HepG2 (cell line): ENCODE results near the gene RAPGEF2. TPM values are rescaled to one million over a fixed set of nuclear protein-coding genes. Genes with fewer than 3 reads are reported as not detected.

Experiments
- ATAC-seq: fragments of 200-7000 bp; cut with Tn5 transposase; 3 replicates; pipeline ENCODE4 v1.9.1; 2020; ENCODE audit warnings: mild to moderate bottlenecking, moderate library complexity
- BruUV-seq: library from RNA; stranded (reverse); fragments of 400-500 nt; replicated peaks from 2 replicates; lab custom pipeline; 2021; lab: Mats Ljungman, UMichigan
- CTCF ChIA-PET: fragments of 300-600 bp; formaldehyde crosslinking; extraction: SDS; loops from one replicate; lab custom pipeline; 2021; ENCODE audit warnings: low total read pairs, inconsistent platforms, low intra/inter-chr PET ratio; lab: Yijun Ruan, JAX
- POLR2A ChIA-PET: fragments of 350-600 bp; sonication (Branson Sonifier 250); formaldehyde crosslinking; loops from one replicate; lab custom pipeline; 2020; ENCODE audit warnings: antibody characterized with exemption, inconsistent platforms; lab: Yijun Ruan, JAX
- DNase-seq: peaks from one replicate; pipeline ENCODE4 v3.0.0-alpha.2; 2015; ENCODE audit warnings: low spot score
- FAIRE-seq: peaks from 3 replicates; lab custom pipeline; 2011; peaks lifted over from hg19 to GRCh38; lab: Jason Lieb, UNC
- H2AFZ ChIP-seq: one replicate; pipeline ENCODE4 v1.6.1; 2011; ENCODE audit warnings: low read length, inconsistent platforms
- H3K27ac ChIP-seq: fragments of 300-600 bp; 3 replicates; pipeline ENCODE4 v1.8.0; 2011; ENCODE audit warnings: mixed run types, mild to moderate bottlenecking, mixed read lengths, low read length, inconsistent platforms; ENCODE audit not compliant: insufficient read depth; ENCODE audit errors: extremely low read length
- H3K27me3 ChIP-seq, 2 experiments: fragments of 200-600 bp in 1 of 2; 2 replicates in 1 of 2; 3 replicates in 1 of 2; pipeline versions ENCODE4 v1.6.0 to v1.8.0; 2011; ENCODE audit warnings: low read length in 2 of 2, mild to moderate bottlenecking in 2 of 2, moderate library complexity in 2 of 2, inconsistent platforms in 1 of 2; ENCODE audit not compliant: insufficient read depth in 2 of 2, control insufficient read depth in 1 of 2
- H3K36me3 ChIP-seq, 2 experiments: fragments of 200-600 bp in 1 of 2; replicated peaks in 1 of 2; 2 replicates in 1 of 2; 3 replicates in 1 of 2; pipeline versions ENCODE4 v1.5.1 to v1.8.0; 2011; ENCODE audit warnings: low read length in 2 of 2, inconsistent platforms in 1 of 2; ENCODE audit not compliant: insufficient read depth in 2 of 2, control insufficient read depth in 1 of 2
- H3K4me1 ChIP-seq: 2 replicates; pipeline ENCODE4 v1.5.1; 2012; ENCODE audit warnings: low read length, inconsistent platforms; ENCODE audit not compliant: insufficient read depth
- H3K4me2 ChIP-seq: 2 replicates; pipeline ENCODE4 v1.6.0; 2011; ENCODE audit warnings: low read depth, low read length, inconsistent platforms
- H3K4me3 ChIP-seq, 3 experiments: fragments of 200-600 bp in 1 of 3; sonication (generic), shearing (Covaris generic) in 1 of 3; replicated peaks in 1 of 3; 2 replicates each; pipeline ENCODE4 v1.5.1; 2011 to 2016; ENCODE audit warnings: low read length in 3 of 3, inconsistent platforms in 2 of 3, low read depth in 2 of 3, mild to moderate bottlenecking in 2 of 3, control low read depth in 1 of 3, mixed read lengths in 1 of 3; ENCODE audit not compliant: insufficient read depth in 1 of 3
- H3K79me2 ChIP-seq: one replicate; pipeline ENCODE4 v1.6.1; 2011; ENCODE audit warnings: low read length, inconsistent platforms; ENCODE audit not compliant: insufficient read depth
- H3K9ac ChIP-seq: 2 replicates; pipeline ENCODE4 v1.6.0; 2011; ENCODE audit warnings: mild to moderate bottlenecking, low read depth, low read length, inconsistent platforms; ENCODE audit not compliant: insufficient read depth
- H3K9me3 ChIP-seq: 2 replicates; pipeline ENCODE4 v1.5.1; 2012; ENCODE audit warnings: mild to moderate bottlenecking, low read length
- H4K20me1 ChIP-seq: 2 replicates; pipeline ENCODE4 v1.6.0; 2011; ENCODE audit warnings: inconsistent platforms, mild to moderate bottlenecking, low read length, moderate library complexity; ENCODE audit not compliant: insufficient read depth
- CC2D1A ChIP-seq: sonication (generic); formaldehyde crosslinking; IDR thresholded peaks from 2 replicates; pipeline ENCODE4 v1.8.1; 2023; ENCODE audit warnings: mild to moderate bottlenecking, missing genetic modification reagents
- GTF2F1 ChIP-seq: fragments of 150-350 bp; IDR thresholded peaks from 2 replicates; pipeline ENCODE4 v1.6.1; 2014; ENCODE audit warnings: low read length
- GTF3A ChIP-seq: sonication (generic); formaldehyde crosslinking; conservative IDR thresholded peaks from 2 replicates; pipeline ENCODE4 v1.4.0; 2020; ENCODE audit warnings: mild to moderate bottlenecking, missing genetic modification reagents
- KDM4B ChIP-seq: sonication (generic); formaldehyde crosslinking; IDR thresholded peaks from 2 replicates; pipeline ENCODE4 v1.4.0; 2020; ENCODE audit warnings: missing genetic modification reagents
- PCBP1 ChIP-seq: fragments of 200-400 bp; formaldehyde crosslinking; IDR thresholded peaks from 2 replicates; pipeline ENCODE4 v1.6.1; 2017; ENCODE audit warnings: mild to moderate bottlenecking, low read depth, low read length, borderline replicate concordance
- SP4 ChIP-seq: sonication (generic); formaldehyde crosslinking; IDR thresholded peaks from 2 replicates; pipeline ENCODE4 v1.8.1; 2023; ENCODE audit warnings: mild to moderate bottlenecking, missing genetic modification reagents
- ZBTB1 ChIP-seq: sonication (generic); formaldehyde crosslinking; IDR thresholded peaks from 2 replicates; pipeline ENCODE4 v1.4.0; 2020; ENCODE audit warnings: missing genetic modification reagents, borderline replicate concordance
- ZNF136 ChIP-seq: sonication (generic); formaldehyde crosslinking; IDR thresholded peaks from 2 replicates; pipeline ENCODE4 v1.8.1; 2022; ENCODE audit warnings: low read depth, mild to moderate bottlenecking, moderate library complexity, missing genetic modification reagents
- ZNF256 ChIP-seq: sonication (generic); formaldehyde crosslinking; conservative IDR thresholded peaks from 2 replicates; pipeline ENCODE4 v1.4.0; 2020; ENCODE audit warnings: missing genetic modification reagents
- ZNF30 ChIP-seq: sonication (generic); formaldehyde crosslinking; IDR thresholded peaks from 2 replicates; pipeline ENCODE4 v1.5.0; 2020; ENCODE audit warnings: mild to moderate bottlenecking, missing genetic modification reagents
- ZNF431 ChIP-seq: sonication (generic); formaldehyde crosslinking; IDR thresholded peaks from 2 replicates; pipeline ENCODE4 v1.9.0; 2022; ENCODE audit warnings: missing genetic modification reagents, low read depth, mild to moderate bottlenecking, borderline replicate concordance
- ZNF557 ChIP-seq: sonication (generic); formaldehyde crosslinking; IDR thresholded peaks from 2 replicates; pipeline ENCODE4 v1.4.0; 2020; ENCODE audit warnings: missing genetic modification reagents
- ZNF737 ChIP-seq: sonication (generic); formaldehyde crosslinking; IDR thresholded peaks from 2 replicates; pipeline ENCODE4 v1.5.0; 2020; ENCODE audit warnings: missing genetic modification reagents, mild to moderate bottlenecking, borderline replicate concordance
- ZNF816 ChIP-seq: sonication (generic); formaldehyde crosslinking; IDR thresholded peaks from 2 replicates; pipeline ENCODE4 v1.8.0; 2022; ENCODE audit warnings: missing genetic modification reagents, mild to moderate bottlenecking, borderline replicate concordance
- WGBS: methylation state at CpG from one replicate; pipeline ENCODE4 v1.1.6; 2017; ENCODE audit warnings: low lambda C conversion rate; 5-methylcytosine and 5-hydroxymethylcytosine counted together
- in situ Hi-C: cut with HindIII; loops from 2 replicates; pipeline ENCODE4 v1.10.0; 2017; ENCODE audit warnings: low pct_unique_long_range_greater_than_20kb; ENCODE audit not compliant: extremely low pct_ligation_motif_present
- intact Hi-C: fragments of 100-400 bp; cut with micrococcal nuclease; formaldehyde crosslinking; loops from one replicate; pipeline ENCODE4 v1.10.0; 2022; ENCODE audit not compliant: unreplicated experiment
- polyA plus RNA-seq, 8 experiments: library from polyadenylated mRNA; depleted of rRNA in 3 of 8; stranded (reverse) in 7 of 8; unstranded in 1 of 8; fragments of >200 nt; fragmentation: Illumina TruSeq in 4 of 8; extraction: Trizol in 4 of 8; gene quantifications; 2 replicates each; pipeline versions ENCODE4 v1.2.1 to v1.2.3, GENCODE V29; 2011 to 2016; ENCODE audit warnings: low read depth in 4 of 8, missing spikeins in 1 of 8, mixed read lengths in 1 of 8; ENCODE audit not compliant: insufficient read depth in 1 of 8
- total RNA-seq, 5 experiments: library from RNA; depleted of rRNA; stranded (reverse); fragments of >200 nt; fragmentation: Illumina TruSeq; extraction: Trizol; gene quantifications; 2 replicates each; pipeline ENCODE4 v1.2.3, GENCODE V29; 2016; ENCODE audit warnings: low read depth in 1 of 5
- TF ChIP-seq, protein P1 (sequence below): sonication (generic); formaldehyde crosslinking; IDR thresholded peaks from 2 replicates; pipeline ENCODE4 v1.9.0; 2021; ENCODE audit warnings: mild to moderate bottlenecking, missing genetic modification reagents

RAPGEF2 gene
- total and polyA plus RNA-seq, 2 of the 13 experiments (the other 11 are each of a cell fraction or from before 2014, with no cell fraction given) = 19.2 to 23.0 TPM

DNA sequence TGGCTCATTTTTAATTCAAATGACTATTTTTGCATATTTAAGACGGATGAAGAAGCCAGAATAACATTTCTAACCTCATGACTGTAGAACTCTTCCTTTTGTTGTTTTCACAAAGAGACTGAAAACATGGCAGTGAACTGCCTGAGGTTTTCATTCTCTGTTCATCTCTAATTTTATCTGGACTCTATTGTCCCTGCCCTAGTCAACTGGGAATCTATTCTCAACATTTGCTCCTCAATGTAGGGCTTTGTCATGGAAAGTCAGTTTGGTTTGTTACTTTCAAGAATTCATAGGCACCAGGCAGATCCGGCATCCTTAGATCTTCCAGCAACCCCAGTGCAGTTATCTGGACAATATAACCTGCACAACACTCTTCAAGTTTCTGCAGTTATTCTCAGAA is 277.0 kb downstream of the RAPGEF2 start:
- Histone ChIP-seq H3K79me2 (no peaks in the 10 kb centered on the region), H3K9me3 (no peaks in the 10 kb centered on the region), H3K36me3 (no peaks in the 10 kb centered on the region), H3K4me1 (no peaks in the 10 kb centered on the region), H2AFZ (no peak overlapping the region), H3K4me2 (no peak overlapping the region), H3K4me3 (no peak overlapping the region), H4K20me1 (no peaks in the 10 kb centered on the region), H3K27me3 (no peaks in the 10 kb centered on the region; a peak in 1 of 5 replicates), H3K9ac (no peak overlapping the region), H3K27ac (no peak overlapping the region)
- no TSS peak for BruUV-seq
- POLR2A ChIA-PET = no interaction called here
- WGBS = 50% methylated on average over 2 of the region's 2 CpGs
- intact Hi-C loops = no loop called here
- CTCF ChIA-PET = no interaction called here
- DNase-seq (no peak), ATAC-seq (no peak), FAIRE-seq (no peak)
- TF ChIP-seq SP4 (CRISPR knock-in tag) (no peak), ZNF557 (no peak), ZNF256 (CRISPR knock-in tag) (no peak), ZNF737 (CRISPR knock-in tag) (no peak), GTF3A (no peak), GTF2F1 (no peak), ZNF816 (CRISPR knock-in tag) (no peak), CC2D1A (no peak), PCBP1 (no peak), ZBTB1 (CRISPR knock-in tag) (no peak), ZNF30 (no peak), KDM4B (no peak), ZNF431 (no peak), ZNF136 (CRISPR knock-in tag) (no peak)
- TF ChIP-seq, protein P1, sequence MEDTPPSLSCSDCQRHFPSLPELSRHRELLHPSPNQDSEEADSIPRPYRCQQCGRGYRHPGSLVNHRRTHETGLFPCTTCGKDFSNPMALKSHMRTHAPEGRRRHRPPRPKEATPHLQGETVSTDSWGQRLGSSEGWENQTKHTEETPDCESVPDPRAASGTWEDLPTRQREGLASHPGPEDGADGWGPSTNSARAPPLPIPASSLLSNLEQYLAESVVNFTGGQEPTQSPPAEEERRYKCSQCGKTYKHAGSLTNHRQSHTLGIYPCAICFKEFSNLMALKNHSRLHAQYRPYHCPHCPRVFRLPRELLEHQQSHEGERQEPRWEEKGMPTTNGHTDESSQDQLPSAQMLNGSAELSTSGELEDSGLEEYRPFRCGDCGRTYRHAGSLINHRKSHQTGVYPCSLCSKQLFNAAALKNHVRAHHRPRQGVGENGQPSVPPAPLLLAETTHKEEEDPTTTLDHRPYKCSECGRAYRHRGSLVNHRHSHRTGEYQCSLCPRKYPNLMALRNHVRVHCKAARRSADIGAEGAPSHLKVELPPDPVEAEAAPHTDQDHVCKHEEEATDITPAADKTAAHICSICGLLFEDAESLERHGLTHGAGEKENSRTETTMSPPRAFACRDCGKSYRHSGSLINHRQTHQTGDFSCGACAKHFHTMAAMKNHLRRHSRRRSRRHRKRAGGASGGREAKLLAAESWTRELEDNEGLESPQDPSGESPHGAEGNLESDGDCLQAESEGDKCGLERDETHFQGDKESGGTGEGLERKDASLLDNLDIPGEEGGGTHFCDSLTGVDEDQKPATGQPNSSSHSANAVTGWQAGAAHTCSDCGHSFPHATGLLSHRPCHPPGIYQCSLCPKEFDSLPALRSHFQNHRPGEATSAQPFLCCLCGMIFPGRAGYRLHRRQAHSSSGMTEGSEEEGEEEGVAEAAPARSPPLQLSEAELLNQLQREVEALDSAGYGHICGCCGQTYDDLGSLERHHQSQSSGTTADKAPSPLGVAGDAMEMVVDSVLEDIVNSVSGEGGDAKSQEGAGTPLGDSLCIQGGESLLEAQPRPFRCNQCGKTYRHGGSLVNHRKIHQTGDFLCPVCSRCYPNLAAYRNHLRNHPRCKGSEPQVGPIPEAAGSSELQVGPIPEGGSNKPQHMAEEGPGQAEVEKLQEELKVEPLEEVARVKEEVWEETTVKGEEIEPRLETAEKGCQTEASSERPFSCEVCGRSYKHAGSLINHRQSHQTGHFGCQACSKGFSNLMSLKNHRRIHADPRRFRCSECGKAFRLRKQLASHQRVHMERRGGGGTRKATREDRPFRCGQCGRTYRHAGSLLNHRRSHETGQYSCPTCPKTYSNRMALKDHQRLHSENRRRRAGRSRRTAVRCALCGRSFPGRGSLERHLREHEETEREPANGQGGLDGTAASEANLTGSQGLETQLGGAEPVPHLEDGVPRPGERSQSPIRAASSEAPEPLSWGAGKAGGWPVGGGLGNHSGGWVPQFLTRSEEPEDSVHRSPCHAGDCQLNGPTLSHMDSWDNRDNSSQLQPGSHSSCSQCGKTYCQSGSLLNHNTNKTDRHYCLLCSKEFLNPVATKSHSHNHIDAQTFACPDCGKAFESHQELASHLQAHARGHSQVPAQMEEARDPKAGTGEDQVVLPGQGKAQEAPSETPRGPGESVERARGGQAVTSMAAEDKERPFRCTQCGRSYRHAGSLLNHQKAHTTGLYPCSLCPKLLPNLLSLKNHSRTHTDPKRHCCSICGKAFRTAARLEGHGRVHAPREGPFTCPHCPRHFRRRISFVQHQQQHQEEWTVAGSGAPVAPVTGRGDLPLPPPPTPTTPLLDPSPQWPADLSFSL (CRISPR knock-in tag) = no peak
- in situ Hi-C loops = no loop called here
